Measurements from ENCODE around the gene PSMB3.

PSMB3 gene

GRCh38 chr17:38799501-38800236 is 47.1 kb downstream of the PSMB3 start, which contains the start of gene PIP4K2B:
Gene PIP4K2B (minus strand): TSS chr17:38799556. CDS start chr17:38799424, 132 bp downstream.
- peak; percentile 89 for ATAC-seq (ENCODE audit: low read depth)

GRCh38 chr17:38800237-38800760 is 47.8 kb downstream of the PSMB3 start:
- H3K9me3 ChIP-seq (ENCODE audit: severe bottlenecking) = no peaks in the 10 kb centered on the region
- peak overlapping the region; percentile 86 for H3K27ac ChIP-seq (ENCODE audit: poor library complexity, severe bottlenecking)
- no peaks in the 10 kb centered on the region for H3K27me3 ChIP-seq (ENCODE audit: insufficient read depth, poor library complexity, severe bottlenecking)
- peaks cover 7% of the 10 kb centered on the region for H3K4me1 ChIP-seq (ENCODE audit: insufficient read depth, poor library complexity, severe bottlenecking)
- no peak for ATAC-seq (ENCODE audit: low read depth)
- no peak for TF ChIP-seq CTCF (IDR thresholded peaks at IDR 0.05; ENCODE audit: poor library complexity, severe bottlenecking)
- peak overlapping the region; percentile 99 for H3K4me3 ChIP-seq (ENCODE audit: severe bottlenecking)
- H3K36me3 ChIP-seq (ENCODE audit: low read depth) = peaks cover 46% of the 10 kb centered on the region
- no peak for DNase-seq (ENCODE audit: low spot score)

More at GRCh38 chr17:38799501-38800236, 47.1 kb downstream of the PSMB3 start, which contains the start of gene PIP4K2B:
- H3K9me3 ChIP-seq (ENCODE audit: severe bottlenecking) = no peaks in the 10 kb centered on the region
- H3K4me3 ChIP-seq (ENCODE audit: severe bottlenecking) = peak within 1 kb of the TSS; percentile 99
- peaks cover 7% of the 10 kb centered on the region for H3K4me1 ChIP-seq (ENCODE audit: insufficient read depth, poor library complexity, severe bottlenecking)
- H3K27ac ChIP-seq (ENCODE audit: poor library complexity, severe bottlenecking) = peak within 1 kb of the TSS; percentile 86
- DNase-seq (ENCODE audit: low spot score) = peak; percentile 96
- H3K36me3 ChIP-seq (ENCODE audit: low read depth) = peaks cover 42% of the 10 kb centered on the region
- H3K27me3 ChIP-seq (ENCODE audit: insufficient read depth, poor library complexity, severe bottlenecking) = no peaks in the 10 kb centered on the region
- TF ChIP-seq CTCF (IDR thresholded peaks at IDR 0.05; ENCODE audit: poor library complexity, severe bottlenecking) = no peak

GRCh38 chr17:38809828-38810227 is 57.3 kb downstream of the PSMB3 start:
- no peak for ATAC-seq (ENCODE audit: low read depth)
- Histone ChIP-seq H3K4me1 (ENCODE audit: insufficient read depth, poor library complexity, severe bottlenecking) (no peaks in the 10 kb centered on the region), H3K27me3 (ENCODE audit: insufficient read depth, poor library complexity, severe bottlenecking) (no peaks in the 10 kb centered on the region), H3K9me3 (ENCODE audit: severe bottlenecking) (no peaks in the 10 kb centered on the region), H3K27ac (ENCODE audit: poor library complexity, severe bottlenecking) (no peak overlapping the region), H3K4me3 (ENCODE audit: severe bottlenecking) (no peak overlapping the region), H3K36me3 (ENCODE audit: low read depth) (peaks cover 75% of the 10 kb centered on the region)
- TF ChIP-seq CTCF (IDR thresholded peaks at IDR 0.05; ENCODE audit: poor library complexity, severe bottlenecking) = no peak
- DNase-seq (ENCODE audit: low spot score) = no peak

Measured in RWPE2 (cell line).